ENCODE measurements around the gene CGB8.
A peak's percentile ranks its signal among the peaks of the same experiment; 100 is the strongest.
"Not testable (repeated sequence)": the region's sequence is repeated elsewhere in the genome, so short reads cannot be mapped to it uniquely, and the experiment has no call there.

Gene CGB8

GRCh38 chr19:49084206-49085019 lies 35.5 kb upstream of the CGB8 start:
- Histone ChIP-seq H3K4me3 (ENCODE audit: low read depth in 1 of 5, low read length in 5 of 5) (peak overlapping the region; percentile 54 to 94 (median 92)), H3K4me1 (ENCODE audit: control insufficient read depth in 5 of 5, insufficient read depth in 5 of 5, low read length in 5 of 5) (peaks cover 0 to 33% (median 24%) of the 10 kb centered on the region in 5 donors), H3K9ac (ENCODE audit: low read length in 5 of 5) (peak overlapping the region in 4 of 5 donors; percentile 64 to 99 (median 97)), H3K36me3 (ENCODE audit: control insufficient read depth in 5 of 5, insufficient read depth in 5 of 5, low read length in 5 of 5) (peaks cover 0 to 19% (median 13%) of the 10 kb centered on the region in 5 donors), H3K27me3 (ENCODE audit: control insufficient read depth in 5 of 5, insufficient read depth in 4 of 5, low read length in 5 of 5) (no peaks in the 10 kb centered on the region), H3K9me3 (ENCODE audit: control insufficient read depth in 5 of 5, low read length in 5 of 5) (no peaks in the 10 kb centered on the region), H3K27ac (ENCODE audit: low read depth, low read length) (peak overlapping the region; percentile 88)

- no peaks in the 10 kb centered on the region for H3K9me3 ChIP-seq (ENCODE audit: control insufficient read depth in 5 of 5, low read length in 5 of 5)
- peaks cover 0 to 12% (median 9%) of the 10 kb centered on the region in 5 donors for H3K4me1 ChIP-seq (ENCODE audit: control insufficient read depth in 5 of 5, insufficient read depth in 5 of 5, low read length in 5 of 5)
- H3K27me3 ChIP-seq (ENCODE audit: control insufficient read depth in 5 of 5, insufficient read depth in 4 of 5, low read length in 5 of 5) = no peaks in the 10 kb centered on the region
- no peak overlapping the region for H3K4me3 ChIP-seq (ENCODE audit: low read depth in 1 of 5, low read length in 5 of 5)
- no peak overlapping the region for H3K9ac ChIP-seq (ENCODE audit: low read length in 5 of 5)
- no peak overlapping the region for H3K27ac ChIP-seq (ENCODE audit: low read depth, low read length)
- no peaks in the 10 kb centered on the region for H3K36me3 ChIP-seq (ENCODE audit: control insufficient read depth in 5 of 5, insufficient read depth in 5 of 5, low read length in 5 of 5)
These were observed 32.4 kb upstream of the CGB8 start for GRCh38 chr19:49081273-49081672.

- Histone ChIP-seq H3K36me3 (ENCODE audit: control insufficient read depth in 5 of 5, insufficient read depth in 5 of 5, low read length in 5 of 5) (no peaks in the 10 kb centered on the region), H3K27me3 (ENCODE audit: control insufficient read depth in 5 of 5, insufficient read depth in 4 of 5, low read length in 5 of 5) (no peaks in the 10 kb centered on the region), H3K9ac (ENCODE audit: low read length in 5 of 5) (no peak overlapping the region), H3K4me1 (ENCODE audit: control insufficient read depth in 5 of 5, insufficient read depth in 5 of 5, low read length in 5 of 5) (peaks cover 0 to 5% (median 4%) of the 10 kb centered on the region in 5 donors), H3K9me3 (ENCODE audit: control insufficient read depth in 5 of 5, low read length in 5 of 5) (no peaks in the 10 kb centered on the region), H3K27ac (ENCODE audit: low read depth, low read length) (no peak overlapping the region), H3K4me3 (ENCODE audit: low read depth in 1 of 5, low read length in 5 of 5) (no peak overlapping the region)
These were observed 31.5 kb upstream of the CGB8 start for GRCh38 chr19:49080392-49080791.

- H3K4me1 ChIP-seq (ENCODE audit: control insufficient read depth in 5 of 5, insufficient read depth in 5 of 5, low read length in 5 of 5); H3K36me3 ChIP-seq (ENCODE audit: control insufficient read depth in 5 of 5, insufficient read depth in 5 of 5, low read length in 5 of 5); H3K27ac ChIP-seq (ENCODE audit: low read depth, low read length); H3K9ac ChIP-seq (ENCODE audit: low read length in 5 of 5); H3K4me3 ChIP-seq (ENCODE audit: low read depth in 1 of 5, low read length in 5 of 5); H3K9me3 ChIP-seq (ENCODE audit: control insufficient read depth in 5 of 5, low read length in 5 of 5): not testable (repeated sequence)
- H3K27me3 ChIP-seq (ENCODE audit: control insufficient read depth in 5 of 5, insufficient read depth in 4 of 5, low read length in 5 of 5) = peaks cover 25 to 35% (median 30%) of the 10 kb centered on the region in 5 donors
These were observed 26.0 kb upstream of the CGB8 start for GRCh38 chr19:49074869-49075268.

GRCh38 chr19:49073514-49074378 lies 24.8 kb upstream of the CGB8 start:
- H3K9ac ChIP-seq (ENCODE audit: low read length in 5 of 5) = no peak overlapping the region
- H3K36me3 ChIP-seq (ENCODE audit: control insufficient read depth in 5 of 5, insufficient read depth in 5 of 5, low read length in 5 of 5) = no peaks in the 10 kb centered on the region
- H3K27ac ChIP-seq (ENCODE audit: low read depth, low read length) = no peak overlapping the region
- H3K27me3 ChIP-seq (ENCODE audit: control insufficient read depth in 5 of 5, insufficient read depth in 4 of 5, low read length in 5 of 5) = peaks cover 26 to 45% (median 36%) of the 10 kb centered on the region in 5 donors
- peaks cover 0 to 6% (median 0%) of the 10 kb centered on the region in 5 donors for H3K4me1 ChIP-seq (ENCODE audit: control insufficient read depth in 5 of 5, insufficient read depth in 5 of 5, low read length in 5 of 5)
- H3K9me3 ChIP-seq (ENCODE audit: control insufficient read depth in 5 of 5, low read length in 5 of 5) = no peaks in the 10 kb centered on the region
- no peak overlapping the region for H3K4me3 ChIP-seq (ENCODE audit: low read depth in 1 of 5, low read length in 5 of 5)

- Histone ChIP-seq H3K9ac (ENCODE audit: low read length in 5 of 5) (no peak overlapping the region), H3K9me3 (ENCODE audit: control insufficient read depth in 5 of 5, low read length in 5 of 5) (no peaks in the 10 kb centered on the region), H3K4me1 (ENCODE audit: control insufficient read depth in 5 of 5, insufficient read depth in 5 of 5, low read length in 5 of 5) (peaks cover 0 to 6% (median 0%) of the 10 kb centered on the region in 5 donors), H3K27me3 (ENCODE audit: control insufficient read depth in 5 of 5, insufficient read depth in 4 of 5, low read length in 5 of 5) (peaks cover 26 to 55% (median 43%) of the 10 kb centered on the region in 5 donors), H3K36me3 (ENCODE audit: control insufficient read depth in 5 of 5, insufficient read depth in 5 of 5, low read length in 5 of 5) (no peaks in the 10 kb centered on the region), H3K4me3 (ENCODE audit: low read depth in 1 of 5, low read length in 5 of 5) (no peak overlapping the region), H3K27ac (ENCODE audit: low read depth, low read length) (no peak overlapping the region)
These were observed 23.1 kb upstream of the CGB8 start for GRCh38 chr19:49071860-49072547.

GRCh38 chr19:49070416-49070815 lies 21.5 kb upstream of the CGB8 start:
- H3K27me3 ChIP-seq (ENCODE audit: control insufficient read depth in 5 of 5, insufficient read depth in 4 of 5, low read length in 5 of 5) = peaks cover 41 to 71% (median 56%) of the 10 kb centered on the region in 5 donors
- no peaks in the 10 kb centered on the region for H3K36me3 ChIP-seq (ENCODE audit: control insufficient read depth in 5 of 5, insufficient read depth in 5 of 5, low read length in 5 of 5)
- no peak overlapping the region for H3K27ac ChIP-seq (ENCODE audit: low read depth, low read length)
- H3K9me3 ChIP-seq (ENCODE audit: control insufficient read depth in 5 of 5, low read length in 5 of 5) = no peaks in the 10 kb centered on the region
- no peak overlapping the region for H3K9ac ChIP-seq (ENCODE audit: low read length in 5 of 5)
- no peak overlapping the region for H3K4me3 ChIP-seq (ENCODE audit: low read depth in 1 of 5, low read length in 5 of 5)
- H3K4me1 ChIP-seq (ENCODE audit: control insufficient read depth in 5 of 5, insufficient read depth in 5 of 5, low read length in 5 of 5) = peaks cover 0 to 6% (median 0%) of the 10 kb centered on the region in 5 donors

- no peaks in the 10 kb centered on the region for H3K36me3 ChIP-seq (ENCODE audit: control insufficient read depth in 5 of 5, insufficient read depth in 5 of 5, low read length in 5 of 5)
- H3K9me3 ChIP-seq (ENCODE audit: control insufficient read depth in 5 of 5, low read length in 5 of 5) = no peaks in the 10 kb centered on the region
- H3K4me3 ChIP-seq (ENCODE audit: low read depth in 1 of 5, low read length in 5 of 5) = no peak overlapping the region
- H3K27me3 ChIP-seq (ENCODE audit: control insufficient read depth in 5 of 5, insufficient read depth in 4 of 5, low read length in 5 of 5) = peaks cover 42 to 79% (median 62%) of the 10 kb centered on the region in 5 donors
- no peak overlapping the region for H3K27ac ChIP-seq (ENCODE audit: low read depth, low read length)
- H3K9ac ChIP-seq (ENCODE audit: low read length in 5 of 5) = no peak overlapping the region
- peaks cover 0 to 9% (median 0%) of the 10 kb centered on the region in 5 donors for H3K4me1 ChIP-seq (ENCODE audit: control insufficient read depth in 5 of 5, insufficient read depth in 5 of 5, low read length in 5 of 5)
These were observed 20.1 kb upstream of the CGB8 start for GRCh38 chr19:49069026-49069425.

- Histone ChIP-seq H3K27me3 (ENCODE audit: control insufficient read depth in 5 of 5, insufficient read depth in 4 of 5, low read length in 5 of 5) (peaks cover 34 to 74% (median 56%) of the 10 kb centered on the region in 5 donors), H3K4me1 (ENCODE audit: control insufficient read depth in 5 of 5, insufficient read depth in 5 of 5, low read length in 5 of 5) (peaks cover 0 to 9% (median 0%) of the 10 kb centered on the region in 5 donors), H3K9ac (ENCODE audit: low read length in 5 of 5) (no peak overlapping the region), H3K36me3 (ENCODE audit: control insufficient read depth in 5 of 5, insufficient read depth in 5 of 5, low read length in 5 of 5) (no peaks in the 10 kb centered on the region), H3K27ac (ENCODE audit: low read depth, low read length) (no peak overlapping the region), H3K9me3 (ENCODE audit: control insufficient read depth in 5 of 5, low read length in 5 of 5) (no peaks in the 10 kb centered on the region), H3K4me3 (ENCODE audit: low read depth in 1 of 5, low read length in 5 of 5) (no peak overlapping the region)
These were observed 18.6 kb upstream of the CGB8 start for GRCh38 chr19:49067554-49067953.

Data from subcutaneous abdominal adipose tissue (tissue), 5 donors.